ENCODE results near the gene ERMN.
"Not testable (repeated sequence)": the region's sequence is repeated elsewhere in the genome, so short reads cannot be mapped to it uniquely, and the experiment has no call there.

Gene ERMN

GRCh38 chr2:157304811-157305722 lies 20.6 kb downstream of the ERMN start:
- Histone ChIP-seq H3K4me1 (ENCODE audit: control insufficient read depth, insufficient read depth, low read length) (no peaks in the 10 kb centered on the region), H3K9ac (ENCODE audit: low read length) (no peak overlapping the region), H3K4me3 (ENCODE audit: low read length) (no peak overlapping the region), H3K27ac (ENCODE audit: low read depth, low read length) (no peak overlapping the region), H3K36me3 (ENCODE audit: control insufficient read depth, insufficient read depth, low read length) (no peaks in the 10 kb centered on the region), H3K27me3 (ENCODE audit: control insufficient read depth, insufficient read depth, low read length) (no peaks in the 10 kb centered on the region)

GRCh38 chr2:157303612-157304011 lies 22.0 kb downstream of the ERMN start:
- no peak overlapping the region for H3K9ac ChIP-seq (ENCODE audit: low read length)
- H3K36me3 ChIP-seq (ENCODE audit: control insufficient read depth, insufficient read depth, low read length): no peaks in the 10 kb centered on the region
- H3K27ac ChIP-seq (ENCODE audit: low read depth, low read length): no peak overlapping the region
- H3K4me3 ChIP-seq (ENCODE audit: low read length): no peak overlapping the region
- H3K27me3 ChIP-seq (ENCODE audit: control insufficient read depth, insufficient read depth, low read length): no peaks in the 10 kb centered on the region
- no peaks in the 10 kb centered on the region for H3K4me1 ChIP-seq (ENCODE audit: control insufficient read depth, insufficient read depth, low read length)

GRCh38 chr2:157302492-157303099 lies 23.0 kb downstream of the ERMN start:
- Histone ChIP-seq H3K27me3 (ENCODE audit: control insufficient read depth, insufficient read depth, low read length) (no peaks in the 10 kb centered on the region), H3K4me3 (ENCODE audit: low read length) (no peak overlapping the region), H3K4me1 (ENCODE audit: control insufficient read depth, insufficient read depth, low read length) (no peaks in the 10 kb centered on the region), H3K27ac (ENCODE audit: low read depth, low read length) (no peak overlapping the region), H3K36me3 (ENCODE audit: control insufficient read depth, insufficient read depth, low read length) (no peaks in the 10 kb centered on the region), H3K9ac (ENCODE audit: low read length) (no peak overlapping the region)

- Histone ChIP-seq H3K27me3 (ENCODE audit: control insufficient read depth, insufficient read depth, low read length) (no peaks in the 10 kb centered on the region), H3K9ac (ENCODE audit: low read length) (no peak overlapping the region), H3K36me3 (ENCODE audit: control insufficient read depth, insufficient read depth, low read length) (no peaks in the 10 kb centered on the region), H3K4me3 (ENCODE audit: low read length) (no peak overlapping the region), H3K27ac (ENCODE audit: low read depth, low read length) (no peak overlapping the region), H3K4me1 (ENCODE audit: control insufficient read depth, insufficient read depth, low read length) (no peaks in the 10 kb centered on the region)
Measured at GRCh38 chr2:157301307-157301706, 24.3 kb downstream of the ERMN start.

- Histone ChIP-seq H3K27ac (ENCODE audit: low read depth, low read length) (no peak overlapping the region), H3K4me3 (ENCODE audit: low read length) (no peak overlapping the region), H3K9ac (ENCODE audit: low read length) (no peak overlapping the region), H3K4me1 (ENCODE audit: control insufficient read depth, insufficient read depth, low read length) (no peaks in the 10 kb centered on the region), H3K36me3 (ENCODE audit: control insufficient read depth, insufficient read depth, low read length) (no peaks in the 10 kb centered on the region), H3K27me3 (ENCODE audit: control insufficient read depth, insufficient read depth, low read length) (no peaks in the 10 kb centered on the region)
Measured at GRCh38 chr2:157296958-157297357, 28.7 kb downstream of the ERMN start.

GRCh38 chr2:157296490-157296889 lies 29.1 kb downstream of the ERMN start:
- Histone ChIP-seq H3K27ac (ENCODE audit: low read depth, low read length) (no peak overlapping the region), H3K36me3 (ENCODE audit: control insufficient read depth, insufficient read depth, low read length) (no peaks in the 10 kb centered on the region), H3K4me3 (ENCODE audit: low read length) (no peak overlapping the region), H3K4me1 (ENCODE audit: control insufficient read depth, insufficient read depth, low read length) (no peaks in the 10 kb centered on the region), H3K27me3 (ENCODE audit: control insufficient read depth, insufficient read depth, low read length) (no peaks in the 10 kb centered on the region), H3K9ac (ENCODE audit: low read length) (no peak overlapping the region)

- Histone ChIP-seq H3K4me1 (ENCODE audit: control insufficient read depth, insufficient read depth, low read length) (no peaks in the 10 kb centered on the region), H3K36me3 (ENCODE audit: control insufficient read depth, insufficient read depth, low read length) (no peaks in the 10 kb centered on the region), H3K4me3 (ENCODE audit: low read length) (no peak overlapping the region), H3K27ac (ENCODE audit: low read depth, low read length) (no peak overlapping the region), H3K9ac (ENCODE audit: low read length) (no peak overlapping the region), H3K27me3 (ENCODE audit: control insufficient read depth, insufficient read depth, low read length) (no peaks in the 10 kb centered on the region)
Measured at GRCh38 chr2:157292853-157293252, 32.8 kb downstream of the ERMN start.

- no peaks in the 10 kb centered on the region for H3K36me3 ChIP-seq (ENCODE audit: control insufficient read depth, insufficient read depth, low read length)
- no peaks in the 10 kb centered on the region for H3K4me1 ChIP-seq (ENCODE audit: control insufficient read depth, insufficient read depth, low read length)
- no peaks in the 10 kb centered on the region for H3K27me3 ChIP-seq (ENCODE audit: control insufficient read depth, insufficient read depth, low read length)
Measured at GRCh38 chr2:157291018-157291417, 34.6 kb downstream of the ERMN start.

GRCh38 chr2:157290525-157290924 lies 35.1 kb downstream of the ERMN start:
- Histone ChIP-seq H3K4me1 (ENCODE audit: control insufficient read depth, insufficient read depth, low read length) (no peaks in the 10 kb centered on the region), H3K27ac (ENCODE audit: low read depth, low read length) (no peak overlapping the region), H3K36me3 (ENCODE audit: control insufficient read depth, insufficient read depth, low read length) (no peaks in the 10 kb centered on the region), H3K27me3 (ENCODE audit: control insufficient read depth, insufficient read depth, low read length) (no peaks in the 10 kb centered on the region), H3K4me3 (ENCODE audit: low read length) (no peak overlapping the region), H3K9ac (ENCODE audit: low read length) (no peak overlapping the region)

More at GRCh38 chr2:157291018-157291417, 34.6 kb downstream of the ERMN start:
- Histone ChIP-seq H3K27ac (ENCODE audit: low read depth, low read length) (no peak overlapping the region), H3K4me3 (ENCODE audit: low read length) (no peak overlapping the region), H3K9ac (ENCODE audit: low read length) (no peak overlapping the region)

GRCh38 chr2:157287160-157287559 lies 38.5 kb downstream of the ERMN start:
- no peak overlapping the region for H3K9ac ChIP-seq (ENCODE audit: low read length)
- no peak overlapping the region for H3K27ac ChIP-seq (ENCODE audit: low read depth, low read length)
- no peak overlapping the region for H3K4me3 ChIP-seq (ENCODE audit: low read length)
- H3K4me1 ChIP-seq (ENCODE audit: control insufficient read depth, insufficient read depth, low read length): no peaks in the 10 kb centered on the region
- no peaks in the 10 kb centered on the region for H3K27me3 ChIP-seq (ENCODE audit: control insufficient read depth, insufficient read depth, low read length)
- H3K36me3 ChIP-seq (ENCODE audit: control insufficient read depth, insufficient read depth, low read length): no peaks in the 10 kb centered on the region

GRCh38 chr2:157283468-157283867 lies 42.2 kb downstream of the ERMN start:
- no peaks in the 10 kb centered on the region for H3K27me3 ChIP-seq (ENCODE audit: control insufficient read depth, insufficient read depth, low read length)
- no peak overlapping the region for H3K27ac ChIP-seq (ENCODE audit: low read depth, low read length)
- H3K9ac ChIP-seq (ENCODE audit: low read length): no peak overlapping the region
- no peaks in the 10 kb centered on the region for H3K36me3 ChIP-seq (ENCODE audit: control insufficient read depth, insufficient read depth, low read length)
- no peaks in the 10 kb centered on the region for H3K4me1 ChIP-seq (ENCODE audit: control insufficient read depth, insufficient read depth, low read length)
- H3K4me3 ChIP-seq (ENCODE audit: low read length): no peak overlapping the region

GRCh38 chr2:157281316-157281715 lies 44.3 kb downstream of the ERMN start:
- Histone ChIP-seq H3K4me1 (ENCODE audit: control insufficient read depth, insufficient read depth, low read length) (no peaks in the 10 kb centered on the region), H3K36me3 (ENCODE audit: control insufficient read depth, insufficient read depth, low read length) (no peaks in the 10 kb centered on the region), H3K9ac (ENCODE audit: low read length) (no peak overlapping the region), H3K27me3 (ENCODE audit: control insufficient read depth, insufficient read depth, low read length) (no peaks in the 10 kb centered on the region), H3K4me3 (ENCODE audit: low read length) (no peak overlapping the region), H3K27ac (ENCODE audit: low read depth, low read length) (no peak overlapping the region)

- H3K4me1 ChIP-seq (ENCODE audit: control insufficient read depth, insufficient read depth, low read length): not testable (repeated sequence)
Measured at GRCh38 chr2:157279311-157279710, 46.3 kb downstream of the ERMN start.

More at GRCh38 chr2:157279311-157279710, 46.3 kb downstream of the ERMN start:
- H3K36me3 ChIP-seq (ENCODE audit: control insufficient read depth, insufficient read depth, low read length); H3K27me3 ChIP-seq (ENCODE audit: control insufficient read depth, insufficient read depth, low read length); H3K9ac ChIP-seq (ENCODE audit: low read length); H3K4me3 ChIP-seq (ENCODE audit: low read length); H3K27ac ChIP-seq (ENCODE audit: low read depth, low read length): not testable (repeated sequence)

Data from rectal smooth muscle tissue (tissue), 1 donor.